PFSK-1 (cell line): Measurements from ENCODE around the gene FAM170B.

Experiments
- FOXP2 ChIP-seq: optimal IDR thresholded peaks from 2 replicates; pipeline ENCODE3; 2011; ENCODE audit warnings: borderline replicate concordance, control low read depth, inconsistent platforms; ENCODE audit not compliant: insufficient read depth; ENCODE audit errors: extremely low read length, extremely low read depth
- POLR2AphosphoS5 ChIP-seq: IDR thresholded peaks from 2 replicates; pipeline ENCODE4 v1.6.1; 2012; ENCODE audit warnings: low read depth, mild to moderate bottlenecking, control low read depth, low read length, moderate library complexity
- REST ChIP-seq, 2 experiments: IDR thresholded peaks; 2 replicates each; pipeline versions ENCODE4 v1.6.1 to v1.8.0; 2011 to 2012; ENCODE audit warnings: low read depth in 2 of 2, low read length in 2 of 2, control low read depth in 1 of 2, inconsistent platforms in 1 of 2, mild to moderate bottlenecking in 1 of 2, moderate library complexity in 1 of 2; ENCODE audit not compliant: insufficient read depth in 1 of 2
- SIN3A ChIP-seq: IDR thresholded peaks from 2 replicates; pipeline ENCODE4 v1.6.1; 2012; ENCODE audit warnings: mild to moderate bottlenecking, low read length, moderate library complexity, borderline replicate concordance; ENCODE audit not compliant: insufficient read depth
- TAF1 ChIP-seq: IDR thresholded peaks from 2 replicates; pipeline ENCODE4 v1.6.1; 2012; ENCODE audit warnings: low read length, control low read depth, borderline replicate concordance; ENCODE audit not compliant: insufficient read depth

The FAM170B gene

GRCh38 chr10:49135575-49136313 lies 1.9 kb upstream of the FAM170B start:
- TF ChIP-seq POLR2AphosphoS5 (no peak), REST (IDR thresholded peaks at IDR 0.05; ENCODE audit: insufficient read depth in 1 of 2, low read depth in 2 of 2, low read length in 2 of 2) (no peak), TAF1 (no peak)

GRCh38 chr10:49134327-49134726 lies 506 bp upstream of the FAM170B start:
- TF ChIP-seq FOXP2 (no peak), TAF1 (no peak), POLR2AphosphoS5 (no peak), SIN3A (no peak), REST (IDR thresholded peaks at IDR 0.05; ENCODE audit: insufficient read depth in 1 of 2, low read depth in 2 of 2, low read length in 2 of 2) (no peak)

GRCh38 chr10:49132362-49132737 lies 1.5 kb downstream of the FAM170B start:
- TF ChIP-seq REST (IDR thresholded peaks at IDR 0.05; ENCODE audit: insufficient read depth in 1 of 2, low read depth in 2 of 2, low read length in 2 of 2) = no peak
- TF ChIP-seq SIN3A = no peak
- no peak for TF ChIP-seq POLR2AphosphoS5
- no peak for TF ChIP-seq TAF1

GRCh38 chr10:49131507-49132361 lies 2.1 kb downstream of the FAM170B start:
- no peak for TF ChIP-seq TAF1
- no peak for TF ChIP-seq SIN3A
- TF ChIP-seq POLR2AphosphoS5 = no peak
- no peak for TF ChIP-seq REST (IDR thresholded peaks at IDR 0.05; ENCODE audit: insufficient read depth in 1 of 2, low read depth in 2 of 2, low read length in 2 of 2)
- TF ChIP-seq FOXP2 = no peak
